Stomach (tissue), 4 donors: Measurements from ENCODE around the gene EPB41L2.

Source experiments
- POLR2A ChIP-seq, 4 donors: fragments of 450-650 bp; IDR thresholded peaks; one replicate each; pipeline ENCODE4 v1.6.1; 2016; ENCODE audit warnings: antibody characterized with exemption in 4 of 4, control low read depth in 2 of 4, mild to moderate bottlenecking in 1 of 4, moderate library complexity in 1 of 4
- POLR2AphosphoS5 ChIP-seq, 3 donors: sonication (generic); formaldehyde crosslinking; IDR thresholded peaks; one replicate each; pipeline ENCODE4 v1.6.1; 2016; ENCODE audit warnings: antibody characterized with exemption in 3 of 3
- TF ChIP-seq, protein P1 (sequence below), 7 experiments: fragments of 450-650 bp in 4 of 7; fragments of 200-600 bp in 3 of 7; sonication (generic) in 3 of 7; IDR thresholded peaks; one replicate each; pipeline ENCODE4 v1.5.1; 2016 to 2019; ENCODE audit warnings: antibody characterized with exemption in 7 of 7, control low read depth in 2 of 7, mild to moderate bottlenecking in 1 of 7

DNA sequence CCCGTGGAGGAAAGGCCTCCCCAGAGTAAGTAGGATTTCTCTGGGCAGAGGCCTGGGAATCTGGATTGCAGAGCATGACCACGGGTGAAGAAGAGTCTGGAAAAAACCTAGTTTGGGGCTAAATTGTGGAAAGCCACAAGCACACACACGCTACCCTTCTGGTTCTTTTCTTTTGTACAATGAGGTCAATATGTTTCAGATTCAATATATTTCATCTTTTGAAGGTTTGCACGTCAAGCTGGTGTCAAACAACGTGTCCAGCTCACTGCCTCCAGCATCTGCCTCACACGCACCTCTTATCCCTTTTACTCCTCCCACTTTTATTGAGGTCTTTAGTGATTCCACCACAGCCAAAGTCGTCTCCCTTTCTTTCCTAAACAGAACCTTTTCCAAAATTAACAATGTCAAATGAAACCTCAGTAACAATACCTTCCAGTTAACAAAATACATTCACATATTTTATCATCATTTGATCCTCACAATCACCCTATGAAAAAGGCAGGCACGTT lies 773 bp upstream of the EPB41L2 start:
- no peak for TF ChIP-seq POLR2A (IDR thresholded peaks at IDR 0.05)
- TF ChIP-seq, protein P1, sequence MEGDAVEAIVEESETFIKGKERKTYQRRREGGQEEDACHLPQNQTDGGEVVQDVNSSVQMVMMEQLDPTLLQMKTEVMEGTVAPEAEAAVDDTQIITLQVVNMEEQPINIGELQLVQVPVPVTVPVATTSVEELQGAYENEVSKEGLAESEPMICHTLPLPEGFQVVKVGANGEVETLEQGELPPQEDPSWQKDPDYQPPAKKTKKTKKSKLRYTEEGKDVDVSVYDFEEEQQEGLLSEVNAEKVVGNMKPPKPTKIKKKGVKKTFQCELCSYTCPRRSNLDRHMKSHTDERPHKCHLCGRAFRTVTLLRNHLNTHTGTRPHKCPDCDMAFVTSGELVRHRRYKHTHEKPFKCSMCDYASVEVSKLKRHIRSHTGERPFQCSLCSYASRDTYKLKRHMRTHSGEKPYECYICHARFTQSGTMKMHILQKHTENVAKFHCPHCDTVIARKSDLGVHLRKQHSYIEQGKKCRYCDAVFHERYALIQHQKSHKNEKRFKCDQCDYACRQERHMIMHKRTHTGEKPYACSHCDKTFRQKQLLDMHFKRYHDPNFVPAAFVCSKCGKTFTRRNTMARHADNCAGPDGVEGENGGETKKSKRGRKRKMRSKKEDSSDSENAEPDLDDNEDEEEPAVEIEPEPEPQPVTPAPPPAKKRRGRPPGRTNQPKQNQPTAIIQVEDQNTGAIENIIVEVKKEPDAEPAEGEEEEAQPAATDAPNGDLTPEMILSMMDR (IDR thresholded peaks at IDR 0.05): no peak
- TF ChIP-seq POLR2AphosphoS5 (IDR thresholded peaks at IDR 0.05): no peak
